ENCODE data around the gene TAPBP. TPM values are rescaled to one million over a fixed set of nuclear protein-coding genes. Genes with fewer than 3 reads are reported as not detected.

TAPBP gene
- total and polyA plus RNA-seq, 12 donors, result 20.6 to 242 (median 82.7) TPM

- Histone ChIP-seq H3K27me3 (no peaks in the 10 kb centered on the region), H3K36me3 (peaks cover 0 to 68% (median 8%) of the 10 kb centered on the region in 9 donors), H3K4me3 (no peak overlapping the region), H3K4me1 (peaks cover 7 to 31% (median 22%) of the 10 kb centered on the region in 9 donors), H3K9me3 (peaks cover 0 to 7% (median 0%) of the 10 kb centered on the region in 11 donors), H3K27ac (no peak overlapping the region)
- DNase-seq (no peak), ATAC-seq (no peak)
- intact Hi-C loops (cut with DNase I), result no loop called here
- TF ChIP-seq CTCF (IDR thresholded peaks at IDR 0.05), result no peak
Measured at GRCh38 chr6:33252759-33253158, 61.1 kb downstream of the TAPBP start.

- Histone ChIP-seq H3K27ac (no peak overlapping the region), H3K27me3 (peaks cover 0 to 5% (median 0%) of the 10 kb centered on the region in 7 donors), H3K4me1 (peaks cover 7 to 33% (median 22%) of the 10 kb centered on the region in 9 donors), H3K9me3 (peaks cover 0 to 1% (median 0%) of the 10 kb centered on the region in 11 donors), H3K36me3 (peaks cover 0 to 56% (median 8%) of the 10 kb centered on the region in 9 donors), H3K4me3 (no peak overlapping the region)
- ATAC-seq (no peak), DNase-seq (no peak)
- 84 to 87% methylated on average over 6 of the region's 6 CpGs for WGBS, 2 donors
- intact Hi-C loops (cut with DNase I), result no loop called here
- no peak for TF ChIP-seq CTCF (IDR thresholded peaks at IDR 0.05)
Measured at GRCh38 chr6:33251395-33252012, 62.4 kb downstream of the TAPBP start.

- H3K9me3 ChIP-seq, result no peaks in the 10 kb centered on the region
- peak overlapping the region in 4 of 10 donors; percentile 90 to 96 (median 92) for H3K27ac ChIP-seq
- H3K36me3 ChIP-seq, result peaks cover 0 to 50% (median 8%) of the 10 kb centered on the region in 9 donors
- DNase-seq (no peak), ATAC-seq (no peak)
- intact Hi-C loops (cut with DNase I), result no loop called here
- H3K4me3 ChIP-seq, result no peak overlapping the region
- WGBS, 2 donors, result 92 to 99% methylated on average over 13 of the region's 13 CpGs
- peaks cover 7 to 33% (median 22%) of the 10 kb centered on the region in 9 donors for H3K4me1 ChIP-seq
- peaks cover 0 to 5% (median 0%) of the 10 kb centered on the region in 7 donors for H3K27me3 ChIP-seq
- TF ChIP-seq CTCF (IDR thresholded peaks at IDR 0.05), result no peak
Measured at GRCh38 chr6:33250731-33251130, 63.1 kb downstream of the TAPBP start.

GRCh38 chr6:33249732-33250630, 63.9 kb downstream of the TAPBP start:
- DNase-seq (peak; percentile 17 to 27), ATAC-seq (peak in 5 of 8 donors; percentile 0 to 21 (median 2))
- H3K36me3 ChIP-seq, result peaks cover 0 to 42% (median 8%) of the 10 kb centered on the region in 9 donors
- peaks cover 0 to 9% (median 0%) of the 10 kb centered on the region in 7 donors for H3K27me3 ChIP-seq
- H3K4me3 ChIP-seq, result peak overlapping the region; percentile 22 to 76 (median 61)
- 12 to 16% methylated on average over 15 of the region's 15 CpGs for WGBS, 2 donors
- H3K27ac ChIP-seq, result peak overlapping the region; percentile 82 to 96 (median 92)
- H3K4me1 ChIP-seq, result peaks cover 7 to 33% (median 22%) of the 10 kb centered on the region in 9 donors
- no peaks in the 10 kb centered on the region for H3K9me3 ChIP-seq
- no peak for TF ChIP-seq CTCF (IDR thresholded peaks at IDR 0.05)
- intact Hi-C loops (cut with DNase I), result loop anchor here (1.0 to 10.0 kb wide), 18 partner anchors 38 to 356 kb away; partner anchors contain the start of genes RXRB (in 3 of the 10), SLC39A7 (in 3 of the 10), HSD17B8 (in 2 of the 10) and HLA-DOA (in 1 of the 10)
